K562 (cell line): Measurements from ENCODE around the gene ARHGDIA. TPM values are rescaled to one million over a fixed set of nuclear protein-coding genes. Genes with fewer than 3 reads are reported as not detected.
"Not testable (repeated sequence)": the region's sequence is repeated elsewhere in the genome, so short reads cannot be mapped to it uniquely, and the experiment has no call there.

Experiments
- ATAC-seq: fragments of 200-7000 bp; cut with Tn5 transposase; 3 replicates; pipeline ENCODE4 v1.9.1; 2020; ENCODE audit warnings: moderate library complexity
- BruUV-seq: library from RNA; stranded (reverse); fragments of 400-500 nt; replicated peaks from 2 replicates; lab custom pipeline; 2021; lab: Mats Ljungman, UMichigan
- CTCF ChIA-PET: fragments of 300-600 bp; formaldehyde crosslinking; extraction: SDS; loops from one replicate; lab custom pipeline; 2021; ENCODE audit warnings: low intra/inter-chr PET ratio; lab: Yijun Ruan, JAX
- POLR2A ChIA-PET: fragments of 300-600, 350-650 bp; sonication (Branson Sonifier 250); formaldehyde crosslinking; extraction: SDS; loops from one replicate; lab custom pipeline; 2021; ENCODE audit warnings: antibody characterized with exemption, inconsistent platforms; lab: Yijun Ruan, JAX
- DNase-seq, 4 experiments: peaks; one replicate each; pipeline versions ENCODE4 v3.0.0 to v3.0.0-alpha.2; 2011 to 2018; ENCODE audit warnings: low spot score in 3 of 4, mixed read lengths in 3 of 4; ENCODE audit errors: extremely low read depth in 1 of 4
- FAIRE-seq: peaks from 2 replicates; lab custom pipeline; 2011; peaks lifted over from hg19 to GRCh38; lab: Jason Lieb, UNC
- H2AFZ ChIP-seq: 2 replicates; pipeline ENCODE4 v1.6.0; 2011; ENCODE audit warnings: low read depth, low read length, control low read depth, inconsistent platforms
- H3K27ac ChIP-seq: fragments of 200-600 bp; 3 replicates; pipeline ENCODE4 v1.8.0; 2011; ENCODE audit warnings: low read depth, mild to moderate bottlenecking, control low read depth, inconsistent platforms, low read length, moderate library complexity, mixed read lengths; ENCODE audit errors: extremely low read depth
- H3K27me3 ChIP-seq, 2 experiments: fragments of 300-600 bp in 1 of 2; 2 replicates in 1 of 2; 3 replicates in 1 of 2; pipeline versions ENCODE4 v1.6.0 to v1.8.0; 2011; ENCODE audit warnings: inconsistent platforms in 2 of 2, low read length in 2 of 2, mild to moderate bottlenecking in 1 of 2, mixed read lengths in 1 of 2, moderate library complexity in 1 of 2; ENCODE audit not compliant: control insufficient read depth in 2 of 2, insufficient read depth in 2 of 2
- H3K36me3 ChIP-seq: fragments of 300-600 bp; 3 replicates; pipeline ENCODE4 v1.8.0; 2011; ENCODE audit warnings: mild to moderate bottlenecking, low read length, inconsistent platforms; ENCODE audit not compliant: control insufficient read depth, insufficient read depth
- H3K4me1 ChIP-seq, 2 experiments: fragments of 200-600 bp in 1 of 2; replicated peaks in 1 of 2; 2 replicates in 1 of 2; 3 replicates in 1 of 2; pipeline versions ENCODE4 v1.5.1 to v1.8.0; 2011; ENCODE audit warnings: inconsistent platforms in 2 of 2, low read length in 2 of 2, mild to moderate bottlenecking in 1 of 2, mixed read lengths in 1 of 2, moderate library complexity in 1 of 2; ENCODE audit not compliant: control insufficient read depth in 2 of 2, insufficient read depth in 2 of 2
- H3K4me2 ChIP-seq: 2 replicates; pipeline ENCODE4 v1.6.1; 2011; ENCODE audit warnings: low read length, control low read depth, inconsistent platforms, mixed read lengths; ENCODE audit not compliant: insufficient read depth
- H3K4me3 ChIP-seq: fragments of 200-600 bp; sonication (generic), shearing (Covaris generic); 2 replicates; pipeline ENCODE4 v1.5.1; 2016; ENCODE audit warnings: control low read depth, inconsistent platforms
- H3K79me2 ChIP-seq: fragments of 200-600 bp; 3 replicates; pipeline ENCODE4 v1.8.0; 2011; ENCODE audit warnings: low read length, inconsistent platforms; ENCODE audit not compliant: control insufficient read depth, insufficient read depth
- H3K9ac ChIP-seq, 2 experiments: 2 replicates each; pipeline versions ENCODE4 v1.6.0 to v1.6.1; 2011; ENCODE audit warnings: low read depth in 2 of 2, low read length in 2 of 2, control low read depth in 1 of 2, inconsistent platforms in 1 of 2, mild to moderate bottlenecking in 1 of 2, mixed read lengths in 1 of 2; ENCODE audit not compliant: insufficient read depth in 1 of 2
- H3K9me1 ChIP-seq: one replicate; pipeline ENCODE4 v1.6.0; 2011; ENCODE audit warnings: inconsistent platforms, mild to moderate bottlenecking, low read length, moderate library complexity; ENCODE audit not compliant: control insufficient read depth, insufficient read depth
- H3K9me3 ChIP-seq: replicated peaks from 2 replicates; pipeline ENCODE4 v1.5.1; 2011; ENCODE audit warnings: low read depth, low read length, inconsistent platforms; ENCODE audit not compliant: control insufficient read depth, insufficient read depth
- H4K20me1 ChIP-seq: replicated peaks from 2 replicates; pipeline ENCODE4 v1.6.1; 2011; ENCODE audit warnings: low read length, inconsistent platforms, mixed read lengths; ENCODE audit not compliant: control insufficient read depth, insufficient read depth
- E2F6 ChIP-seq, 2 experiments: IDR thresholded peaks; 2 replicates each; pipeline ENCODE4 v1.6.1; 2011; ENCODE audit warnings: borderline replicate concordance in 1 of 2, control low read depth in 1 of 2, low read depth in 1 of 2, low read length in 1 of 2, mild to moderate bottlenecking in 1 of 2, mixed read lengths in 1 of 2, moderate library complexity in 1 of 2; ENCODE audit not compliant: insufficient read depth in 1 of 2, insufficient read length in 1 of 2, poor library complexity in 1 of 2, severe bottlenecking in 1 of 2; ENCODE audit errors: extremely low read depth in 1 of 2
- L3MBTL2 ChIP-seq: fragments of 450-650 bp; IDR thresholded peaks from 2 replicates; pipeline ENCODE4 v1.6.1; 2016; ENCODE audit warnings: mild to moderate bottlenecking, moderate library complexity
- SP2 ChIP-seq: IDR thresholded peaks from 2 replicates; pipeline ENCODE4 v1.6.1; 2011; ENCODE audit warnings: mild to moderate bottlenecking, low read depth, low read length, moderate library complexity; ENCODE audit not compliant: poor library complexity, severe bottlenecking; ENCODE audit errors: extremely low read depth
- USF1 ChIP-seq: sonication (generic); formaldehyde crosslinking; IDR thresholded peaks from 2 replicates; pipeline ENCODE4 v1.9.0; 2022; ENCODE audit warnings: mild to moderate bottlenecking, missing genetic modification reagents
- ZBTB11 ChIP-seq, 3 experiments: fragments of 200-800 bp in 1 of 3; fragments of 250-450 bp in 1 of 3; fragments of 450-650 bp in 1 of 3; sonication (Bioruptor Pico) in 1 of 3; sonication (Bioruptor generic) in 1 of 3; formaldehyde crosslinking in 1 of 3; IDR thresholded peaks; 2 replicates each; pipeline versions ENCODE4 v1.6.1 to v1.8.0; 2016 to 2022; ENCODE audit warnings: mild to moderate bottlenecking in 2 of 3, missing genetic modification characterization in 2 of 3, missing compliant biosample characterization in 1 of 3, moderate library complexity in 1 of 3
- ZNF121 ChIP-seq: sonication (generic); formaldehyde crosslinking; conservative IDR thresholded peaks from 2 replicates; pipeline ENCODE4 v1.8.0; 2022; ENCODE audit warnings: missing genetic modification reagents
- WGBS: fragments of 100-300 bp; shearing (Covaris generic); methylation state at CpG from one replicate; pipeline ENCODE4 v1.1.6; 2016; ENCODE audit warnings: low coverage, mixed read lengths; ENCODE audit not compliant: insufficient coverage; ENCODE audit errors: missing lambda C conversion rate; 5-methylcytosine and 5-hydroxymethylcytosine counted together
- in situ Hi-C: fragments of 300-500 bp; cut with MboI; formaldehyde crosslinking; loops from 4 replicates; pipeline ENCODE4 v1.15.0; 2018; ENCODE audit warnings: inconsistent platforms, mixed read lengths
- intact Hi-C: fragments of 100-400 bp; cut with micrococcal nuclease; formaldehyde crosslinking; loops from 2 replicates; pipeline ENCODE4 v1.14.2; 2022
- polyA plus RNA-seq, 8 experiments: library from polyadenylated mRNA; depleted of rRNA in 4 of 8; stranded (reverse) in 5 of 8; unstranded in 3 of 8; fragments of >200 nt; fragmentation: Nextera tagmentation in 2 of 8; fragmentation: Illumina TruSeq in 1 of 8; extraction: Ambion mirVana in 2 of 8; extraction: Trizol in 1 of 8; gene quantifications; 2 replicates each; pipeline versions ENCODE4 v1.2.1 to v1.2.3, GENCODE V29; 2011 to 2014; ENCODE audit warnings: inconsistent platforms in 1 of 8, missing spikeins in 1 of 8
- total RNA-seq, 7 experiments: library from RNA; depleted of rRNA in 6 of 7; stranded (reverse); fragments of >200 nt in 6 of 7; fragmentation: Illumina TruSeq in 2 of 7; extraction: Trizol in 2 of 7; gene quantifications; 2 replicates each; pipeline versions ENCODE4 v1.2.1 to v1.2.3, GENCODE V29; 2011 to 2021; ENCODE audit warnings: low replicate concordance in 1 of 7

The ARHGDIA gene
- total and polyA plus RNA-seq, 9 of the 15 experiments (the other 6 are each of a cell fraction or from before 2014, with no cell fraction given), result 9.6 to 340 (median 97.6) TPM

GRCh38 chr17:81840059-81840458, 31.1 kb downstream of the ARHGDIA start:
- DNase-seq, CTCF ChIA-PET, H3K27ac ChIP-seq, H3K27me3 ChIP-seq, H3K9me1 ChIP-seq, H3K79me2 ChIP-seq, H2AFZ ChIP-seq, in situ Hi-C loops, H3K4me3 ChIP-seq, FAIRE-seq, ATAC-seq, BruUV-seq, H3K9ac ChIP-seq, H3K9me3 ChIP-seq, intact Hi-C loops, H3K4me2 ChIP-seq: not testable (repeated sequence)
- POLR2A ChIA-PET, result interaction anchor here (0.9 to 8.0 kb wide), 4 partner anchors 13 to 35 kb away, joined by 3 to 85 read pairs (median 13); partner anchors contain the start of gene P4HB
- TF ChIP-seq ZNF121 (CRISPR knock-in tag), result peak; percentile 73
- 89% methylated on average over 5 of the region's 5 CpGs for WGBS
- peaks cover 4 to 57% of the 10 kb centered on the region in 2 experiments; a peak in 4 of 5 replicates for H3K4me1 ChIP-seq
- peaks cover 13% of the 10 kb centered on the region for H4K20me1 ChIP-seq
- H3K36me3 ChIP-seq, result peaks cover 25% of the 10 kb centered on the region; the same call in 2 of the 3 replicates

GRCh38 chr17:81839301-81839700, 31.8 kb downstream of the ARHGDIA start:
- Histone ChIP-seq H3K4me1 (peaks cover 10 to 57% of the 10 kb centered on the region in 2 experiments; a peak in 4 of 5 replicates), H2AFZ (peak overlapping the region; percentile 73; the same call in 1 of the 2 replicates), H3K36me3 (peaks cover 17% of the 10 kb centered on the region; the same call in 2 of the 3 replicates), H3K27ac (no peak overlapping the region), H3K9me3 (no peaks in the 10 kb centered on the region), H3K4me2 (no peak overlapping the region), H3K9me1 (no peaks in the 10 kb centered on the region), H3K27me3 (no peaks in the 10 kb centered on the region), H3K79me2 (peaks cover 4% of the 10 kb centered on the region; the same call in 1 of the 3 replicates), H4K20me1 (peaks cover 13% of the 10 kb centered on the region), H3K9ac (peak overlapping the region in 1 of 2 experiments; percentile 89; a peak in 2 of 4 replicates), H3K4me3 (no peak overlapping the region)
- no TSS peak for BruUV-seq
- in situ Hi-C loops, result no loop called here
- FAIRE-seq, result peak; percentile 48
- DNase-seq, result no peak
- POLR2A ChIA-PET, result interaction anchor here (0.6 to 8.0 kb wide), 3 partner anchors 14 to 273 kb away, joined by 3 to 85 read pairs (median 3); no protein-coding TSS in a partner anchor
- 66% methylated on average over 15 of the region's 15 CpGs for WGBS
- no peak for ATAC-seq
- intact Hi-C loops, result no loop called here
- CTCF ChIA-PET, result no interaction called here
- no peak for TF ChIP-seq USF1
- no peak for TF ChIP-seq SP2
- no peak for TF ChIP-seq E2F6 (IDR thresholded peaks at IDR 0.05; ENCODE audit: borderline replicate concordance in 1 of 2, extremely low read depth in 1 of 2, insufficient read depth in 1 of 2, insufficient read length in 1 of 2, low read depth in 1 of 2, low read length in 1 of 2, poor library complexity in 1 of 2, severe bottlenecking in 1 of 2)
- no peak for TF ChIP-seq ZBTB11 (CRISPR knock-in tag; IDR thresholded peaks at IDR 0.05)
- no peak for TF ChIP-seq L3MBTL2
